Measurements from ENCODE around the gene NRXN2.

NRXN2 gene

GRCh38 chr11:64686466-64687170, 36.4 kb downstream of the NRXN2 start:
- Histone ChIP-seq H3K9ac (ENCODE audit: low read depth, low read length) (no peak overlapping the region), H3K4me3 (ENCODE audit: low read depth, low read length) (no peak overlapping the region), H3K27me3 (ENCODE audit: control insufficient read depth, insufficient read depth, low read length) (no peaks in the 10 kb centered on the region), H3K4me1 (ENCODE audit: control insufficient read depth, insufficient read depth, low read length) (peaks cover 7% of the 10 kb centered on the region), H3K9me3 (ENCODE audit: control insufficient read depth, insufficient read depth, low read length) (no peaks in the 10 kb centered on the region), H3K36me3 (ENCODE audit: control insufficient read depth, insufficient read depth, low read length) (no peaks in the 10 kb centered on the region)

GRCh38 chr11:64685536-64685935, 37.5 kb downstream of the NRXN2 start:
- Histone ChIP-seq H3K9ac (ENCODE audit: low read depth, low read length) (no peak overlapping the region), H3K4me3 (ENCODE audit: low read depth, low read length) (no peak overlapping the region), H3K9me3 (ENCODE audit: control insufficient read depth, insufficient read depth, low read length) (no peaks in the 10 kb centered on the region), H3K36me3 (ENCODE audit: control insufficient read depth, insufficient read depth, low read length) (no peaks in the 10 kb centered on the region), H3K4me1 (ENCODE audit: control insufficient read depth, insufficient read depth, low read length) (peaks cover 7% of the 10 kb centered on the region), H3K27me3 (ENCODE audit: control insufficient read depth, insufficient read depth, low read length) (no peaks in the 10 kb centered on the region)

- Histone ChIP-seq H3K27me3 (ENCODE audit: control insufficient read depth, insufficient read depth, low read length) (no peaks in the 10 kb centered on the region), H3K9ac (ENCODE audit: low read depth, low read length) (no peak overlapping the region), H3K36me3 (ENCODE audit: control insufficient read depth, insufficient read depth, low read length) (no peaks in the 10 kb centered on the region)
Measured at GRCh38 chr11:64684357-64684756, 38.6 kb downstream of the NRXN2 start.

GRCh38 chr11:64681171-64681570, 41.8 kb downstream of the NRXN2 start:
- Histone ChIP-seq H3K9ac (ENCODE audit: low read depth, low read length) (no peak overlapping the region), H3K36me3 (ENCODE audit: control insufficient read depth, insufficient read depth, low read length) (no peaks in the 10 kb centered on the region), H3K4me1 (ENCODE audit: control insufficient read depth, insufficient read depth, low read length) (peaks cover 2% of the 10 kb centered on the region), H3K9me3 (ENCODE audit: control insufficient read depth, insufficient read depth, low read length) (no peaks in the 10 kb centered on the region), H3K27me3 (ENCODE audit: control insufficient read depth, insufficient read depth, low read length) (peaks cover 2% of the 10 kb centered on the region), H3K4me3 (ENCODE audit: low read depth, low read length) (no peak overlapping the region)

More at GRCh38 chr11:64684357-64684756, 38.6 kb downstream of the NRXN2 start:
- Histone ChIP-seq H3K4me1 (ENCODE audit: control insufficient read depth, insufficient read depth, low read length) (peaks cover 7% of the 10 kb centered on the region), H3K9me3 (ENCODE audit: control insufficient read depth, insufficient read depth, low read length) (no peaks in the 10 kb centered on the region), H3K4me3 (ENCODE audit: low read depth, low read length) (no peak overlapping the region)

- Histone ChIP-seq H3K4me1 (ENCODE audit: control insufficient read depth, insufficient read depth, low read length) (peaks cover 2% of the 10 kb centered on the region), H3K9me3 (ENCODE audit: control insufficient read depth, insufficient read depth, low read length) (no peaks in the 10 kb centered on the region), H3K4me3 (ENCODE audit: low read depth, low read length) (no peak overlapping the region), H3K36me3 (ENCODE audit: control insufficient read depth, insufficient read depth, low read length) (no peaks in the 10 kb centered on the region), H3K27me3 (ENCODE audit: control insufficient read depth, insufficient read depth, low read length) (peaks cover 6% of the 10 kb centered on the region), H3K9ac (ENCODE audit: low read depth, low read length) (no peak overlapping the region)
Measured at GRCh38 chr11:64679846-64680245, 43.2 kb downstream of the NRXN2 start.

GRCh38 chr11:64677441-64678023, 45.5 kb downstream of the NRXN2 start:
- Histone ChIP-seq H3K4me3 (ENCODE audit: low read depth, low read length) (no peak overlapping the region), H3K9me3 (ENCODE audit: control insufficient read depth, insufficient read depth, low read length) (no peaks in the 10 kb centered on the region), H3K9ac (ENCODE audit: low read depth, low read length) (no peak overlapping the region), H3K27me3 (ENCODE audit: control insufficient read depth, insufficient read depth, low read length) (peaks cover 6% of the 10 kb centered on the region), H3K4me1 (ENCODE audit: control insufficient read depth, insufficient read depth, low read length) (peaks cover 2% of the 10 kb centered on the region), H3K36me3 (ENCODE audit: control insufficient read depth, insufficient read depth, low read length) (no peaks in the 10 kb centered on the region)

- Histone ChIP-seq H3K36me3 (ENCODE audit: control insufficient read depth, insufficient read depth, low read length) (no peaks in the 10 kb centered on the region), H3K4me1 (ENCODE audit: control insufficient read depth, insufficient read depth, low read length) (peaks cover 2% of the 10 kb centered on the region), H3K9me3 (ENCODE audit: control insufficient read depth, insufficient read depth, low read length) (no peaks in the 10 kb centered on the region), H3K4me3 (ENCODE audit: low read depth, low read length) (no peak overlapping the region), H3K9ac (ENCODE audit: low read depth, low read length) (no peak overlapping the region), H3K27me3 (ENCODE audit: control insufficient read depth, insufficient read depth, low read length) (peaks cover 6% of the 10 kb centered on the region)
Measured at GRCh38 chr11:64676261-64676615, 46.8 kb downstream of the NRXN2 start.

- Histone ChIP-seq H3K27me3 (ENCODE audit: control insufficient read depth, insufficient read depth, low read length) (peaks cover 6% of the 10 kb centered on the region), H3K9me3 (ENCODE audit: control insufficient read depth, insufficient read depth, low read length) (no peaks in the 10 kb centered on the region), H3K4me3 (ENCODE audit: low read depth, low read length) (no peak overlapping the region), H3K9ac (ENCODE audit: low read depth, low read length) (no peak overlapping the region), H3K4me1 (ENCODE audit: control insufficient read depth, insufficient read depth, low read length) (peaks cover 2% of the 10 kb centered on the region), H3K36me3 (ENCODE audit: control insufficient read depth, insufficient read depth, low read length) (no peaks in the 10 kb centered on the region)
Measured at GRCh38 chr11:64675450-64676260, 47.3 kb downstream of the NRXN2 start.

- H3K9ac ChIP-seq (ENCODE audit: low read depth, low read length) = no peak overlapping the region
- peaks cover 6% of the 10 kb centered on the region for H3K27me3 ChIP-seq (ENCODE audit: control insufficient read depth, insufficient read depth, low read length)
- peaks cover 2% of the 10 kb centered on the region for H3K4me1 ChIP-seq (ENCODE audit: control insufficient read depth, insufficient read depth, low read length)
- H3K4me3 ChIP-seq (ENCODE audit: low read depth, low read length) = no peak overlapping the region
- no peaks in the 10 kb centered on the region for H3K9me3 ChIP-seq (ENCODE audit: control insufficient read depth, insufficient read depth, low read length)
- H3K36me3 ChIP-seq (ENCODE audit: control insufficient read depth, insufficient read depth, low read length) = no peaks in the 10 kb centered on the region
Measured at GRCh38 chr11:64674774-64675173, 48.2 kb downstream of the NRXN2 start.

- no peaks in the 10 kb centered on the region for H3K36me3 ChIP-seq (ENCODE audit: control insufficient read depth, insufficient read depth, low read length)
- H3K4me1 ChIP-seq (ENCODE audit: control insufficient read depth, insufficient read depth, low read length) = peaks cover 2% of the 10 kb centered on the region
- H3K27me3 ChIP-seq (ENCODE audit: control insufficient read depth, insufficient read depth, low read length) = peaks cover 4% of the 10 kb centered on the region
- no peak overlapping the region for H3K4me3 ChIP-seq (ENCODE audit: low read depth, low read length)
- H3K9ac ChIP-seq (ENCODE audit: low read depth, low read length) = no peak overlapping the region
- H3K9me3 ChIP-seq (ENCODE audit: control insufficient read depth, insufficient read depth, low read length) = no peaks in the 10 kb centered on the region
Measured at GRCh38 chr11:64673279-64673678, 49.7 kb downstream of the NRXN2 start.

- peaks cover 3% of the 10 kb centered on the region for H3K36me3 ChIP-seq (ENCODE audit: control insufficient read depth, insufficient read depth, low read length)
- H3K9me3 ChIP-seq (ENCODE audit: control insufficient read depth, insufficient read depth, low read length) = no peaks in the 10 kb centered on the region
- peaks cover 2% of the 10 kb centered on the region for H3K4me1 ChIP-seq (ENCODE audit: control insufficient read depth, insufficient read depth, low read length)
- peaks cover 5% of the 10 kb centered on the region for H3K27me3 ChIP-seq (ENCODE audit: control insufficient read depth, insufficient read depth, low read length)
- no peak overlapping the region for H3K9ac ChIP-seq (ENCODE audit: low read depth, low read length)
- no peak overlapping the region for H3K4me3 ChIP-seq (ENCODE audit: low read depth, low read length)
Measured at GRCh38 chr11:64672875-64673274, 50.1 kb downstream of the NRXN2 start.

GRCh38 chr11:64670975-64671374, 52.0 kb downstream of the NRXN2 start:
- peaks cover 7% of the 10 kb centered on the region for H3K36me3 ChIP-seq (ENCODE audit: control insufficient read depth, insufficient read depth, low read length)
- H3K4me3 ChIP-seq (ENCODE audit: low read depth, low read length) = no peak overlapping the region
- H3K27me3 ChIP-seq (ENCODE audit: control insufficient read depth, insufficient read depth, low read length) = peaks cover 6% of the 10 kb centered on the region
- no peak overlapping the region for H3K9ac ChIP-seq (ENCODE audit: low read depth, low read length)
- H3K4me1 ChIP-seq (ENCODE audit: control insufficient read depth, insufficient read depth, low read length) = peaks cover 2% of the 10 kb centered on the region
- no peaks in the 10 kb centered on the region for H3K9me3 ChIP-seq (ENCODE audit: control insufficient read depth, insufficient read depth, low read length)

Measured in iPS-15b (cell line).